Uterus (tissue), 4 donors: ENCODE results near the gene NBEA. TPM values are rescaled to one million over a fixed set of nuclear protein-coding genes. Genes with fewer than 3 reads are reported as not detected.
"Not testable (repeated sequence)": the region's sequence is repeated elsewhere in the genome, so short reads cannot be mapped to it uniquely, and the experiment has no call there.

Experiments used
- DNase-seq, 2 donors: peaks; one replicate each; pipeline ENCODE4 v3.0.0-alpha.2; 2019 to 2020
- H3K27ac ChIP-seq, 2 donors: fragments of 200-600 bp; sonication (generic); 1 replicate in 1 of 2; 2 replicates in 1 of 2; pipeline ENCODE4 v1.5.1; 2016 to 2018
- H3K27me3 ChIP-seq, 2 donors: fragments of 200-600 bp; sonication (generic); one replicate each; pipeline ENCODE4 v1.5.1; 2018 to 2019; ENCODE audit warnings: control low read depth in 1 of 2
- H3K36me3 ChIP-seq, 2 donors: fragments of 200-600 bp; sonication (generic); one replicate each; pipeline ENCODE4 v1.5.1; 2019; ENCODE audit warnings: control low read depth in 1 of 2
- H3K4me1 ChIP-seq, 2 donors: fragments of 200-600 bp; sonication (generic); one replicate each; pipeline ENCODE4 v1.5.1; 2018 to 2019; ENCODE audit warnings: control low read depth in 1 of 2
- H3K4me3 ChIP-seq, 2 donors: fragments of 200-600 bp; sonication (generic); 1 replicate in 1 of 2; 2 replicates in 1 of 2; pipeline ENCODE4 v1.5.1; 2018 to 2019; ENCODE audit warnings: mild to moderate bottlenecking in 1 of 2
- H3K9me3 ChIP-seq, 2 donors: fragments of 200-600 bp; sonication (generic); one replicate each; pipeline ENCODE4 v1.5.1; 2019; ENCODE audit warnings: control low read depth in 1 of 2
- CTCF ChIP-seq, 4 experiments: fragments of 200-600 bp in 2 of 4; fragments of 450-650 bp in 2 of 4; sonication (generic) in 2 of 4; IDR thresholded peaks; one replicate each; pipeline ENCODE4 v1.5.1; 2016 to 2019; ENCODE audit warnings: antibody characterized with exemption in 4 of 4, mild to moderate bottlenecking in 2 of 4, moderate library complexity in 1 of 4
- POLR2A ChIP-seq, 2 donors: fragments of 450-650 bp; IDR thresholded peaks; one replicate each; pipeline ENCODE4 v1.6.1; 2016; ENCODE audit warnings: antibody characterized with exemption in 2 of 2, mild to moderate bottlenecking in 1 of 2, moderate library complexity in 1 of 2
- intact Hi-C: fragments of 100-400 bp; cut with DNase I; formaldehyde crosslinking; loops from one replicate; pipeline ENCODE4 v1.15.1; 2023; ENCODE audit warnings: low total_unique reads
- total RNA-seq, 4 donors: library from RNA; depleted of rRNA in 3 of 4; stranded (reverse); fragments of >200 nt in 3 of 4; gene quantifications; one replicate each; pipeline versions ENCODE4 v1.1.0 to v1.2.4, GENCODE V29; 2014 to 2023
- donor health status: DM: yes; HTN: yes; CAD: no.

NBEA gene
- total RNA-seq, 4 donors from 2014 or later: 15.6 to 58.1 (median 37.3) TPM

GRCh38 chr13:34970961-34971360, 28.9 kb downstream of the NBEA start:
- TF ChIP-seq CTCF (IDR thresholded peaks at IDR 0.05) (no peak), POLR2A (IDR thresholded peaks at IDR 0.05) (no peak)
- H3K4me1 ChIP-seq: no peaks in the 10 kb centered on the region
- intact Hi-C loops: no loop called here

DNA sequence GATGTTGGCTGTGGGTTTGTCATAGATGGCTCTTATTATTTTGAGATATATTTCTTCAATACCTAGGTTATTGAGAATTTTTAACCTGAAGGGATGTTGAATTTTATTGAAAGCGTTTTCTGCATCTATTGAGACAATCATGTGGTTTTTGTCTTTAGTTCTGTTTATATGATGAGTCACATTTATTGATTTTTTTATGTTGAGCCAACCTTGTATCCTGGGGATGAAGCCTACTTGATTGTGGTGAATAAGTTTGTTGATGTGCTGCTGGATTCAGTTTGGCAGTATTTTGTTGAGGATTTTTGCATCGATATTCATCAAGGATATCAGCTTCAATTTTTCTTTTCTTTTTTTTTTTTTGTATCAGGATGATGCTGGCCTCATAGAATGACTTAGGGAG, 29.4 kb downstream of the NBEA start:
- DNase-seq: no peak
- Histone ChIP-seq H3K27me3 (no peaks in the 10 kb centered on the region), H3K36me3 (no peaks in the 10 kb centered on the region), H3K4me3 (no peak overlapping the region), H3K4me1 (no peaks in the 10 kb centered on the region), H3K27ac (no peak overlapping the region), H3K9me3 (no peaks in the 10 kb centered on the region)
- no peak for TF ChIP-seq CTCF (IDR thresholded peaks at IDR 0.05)
- no peak for TF ChIP-seq POLR2A (IDR thresholded peaks at IDR 0.05)
- intact Hi-C loops: no loop called here

More at GRCh38 chr13:34970961-34971360, 28.9 kb downstream of the NBEA start:
- no peak overlapping the region for H3K4me3 ChIP-seq
- no peaks in the 10 kb centered on the region for H3K27me3 ChIP-seq
- DNase-seq: no peak
- no peak overlapping the region for H3K27ac ChIP-seq
- H3K9me3 ChIP-seq: no peaks in the 10 kb centered on the region
- no peaks in the 10 kb centered on the region for H3K36me3 ChIP-seq

DNA sequence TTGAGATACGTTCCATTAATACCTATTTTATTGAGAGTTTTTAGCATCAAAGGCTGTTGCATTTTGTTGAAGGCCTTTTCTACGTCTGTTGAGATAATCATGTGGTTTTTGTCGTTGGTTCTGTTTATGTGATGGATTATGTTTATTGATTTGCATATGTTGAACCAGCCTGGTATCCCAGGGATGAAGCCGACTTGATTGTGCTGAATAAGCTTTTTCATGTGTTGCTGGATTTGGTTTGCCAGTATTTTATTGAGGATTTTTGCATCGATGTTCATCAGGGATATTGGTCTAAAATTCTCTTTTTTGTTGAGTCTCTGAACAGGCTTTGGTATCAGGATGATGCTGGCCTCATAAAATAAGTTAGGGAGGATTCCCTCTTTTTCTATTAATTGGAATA, 43.1 kb downstream of the NBEA start:
- H3K27ac ChIP-seq, H3K36me3 ChIP-seq, H3K4me1 ChIP-seq, H3K4me3 ChIP-seq, H3K27me3 ChIP-seq, DNase-seq, H3K9me3 ChIP-seq, intact Hi-C loops: not testable (repeated sequence)

- Histone ChIP-seq H3K27me3 (no peaks in the 10 kb centered on the region), H3K4me1 (no peaks in the 10 kb centered on the region), H3K9me3 (no peaks in the 10 kb centered on the region), H3K36me3 (no peaks in the 10 kb centered on the region), H3K27ac (no peak overlapping the region), H3K4me3 (no peak overlapping the region)
- DNase-seq: no peak
- TF ChIP-seq POLR2A (IDR thresholded peaks at IDR 0.05) (no peak), CTCF (IDR thresholded peaks at IDR 0.05) (no peak)
- intact Hi-C loops: no loop called here
Observed at GRCh38 chr13:34988330-34988791, 46.3 kb downstream of the NBEA start.

- H3K36me3 ChIP-seq: no peaks in the 10 kb centered on the region
- no peak for TF ChIP-seq POLR2A (IDR thresholded peaks at IDR 0.05)
- no peak for TF ChIP-seq CTCF (IDR thresholded peaks at IDR 0.05)
- no peaks in the 10 kb centered on the region for H3K9me3 ChIP-seq
- H3K4me1 ChIP-seq: no peaks in the 10 kb centered on the region
- H3K27me3 ChIP-seq: no peaks in the 10 kb centered on the region
- H3K27ac ChIP-seq: no peak overlapping the region
- no peak overlapping the region for H3K4me3 ChIP-seq
- DNase-seq: no peak
- intact Hi-C loops: no loop called here
Observed at GRCh38 chr13:34990399-34991214, 48.5 kb downstream of the NBEA start.
